ENCODE measurements around the gene GLI3. TPM values are rescaled to one million over a fixed set of nuclear protein-coding genes. Genes with fewer than 3 reads are reported as not detected.

GLI3 gene
- total and polyA plus RNA-seq, 2 of the 8 experiments (the other 6 are each of a cell fraction or from before 2014, with no cell fraction given): 8.0 to 31.1 TPM

DNA sequence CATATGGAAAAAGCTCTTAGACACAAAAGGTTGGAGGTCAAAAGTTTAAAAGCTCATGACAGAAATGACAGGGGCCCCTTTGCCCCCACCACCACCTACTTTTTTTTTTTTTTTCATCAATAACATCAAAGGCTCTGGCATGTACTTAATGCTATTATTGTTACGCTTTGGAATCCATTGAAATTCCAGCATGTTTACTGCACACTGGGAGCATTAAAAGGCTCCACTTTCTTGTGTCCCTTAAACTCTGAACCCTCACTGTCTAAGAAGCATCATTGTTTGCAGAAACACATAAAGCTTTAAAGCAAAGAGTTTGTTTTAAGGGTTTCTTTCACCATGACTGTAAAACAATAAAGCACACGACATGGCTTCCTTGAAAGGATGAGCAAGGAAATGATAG lies 149.4 kb downstream of the GLI3 start:
- H2BK120ac ChIP-seq (replicated peaks; ENCODE audit: low read depth, low read length): no peak overlapping the region
- DNase-seq (ENCODE audit: low read depth in 1 of 2, low spot score in 2 of 2) (no peak), FAIRE-seq (no peak)
- ChIA-PET POLR2A (ENCODE audit: partially characterized antibody) (interaction anchor here (1.3 kb wide), 1 partner anchor 9 kb away, joined by 3 read pairs; no protein-coding TSS in a partner anchor), CTCF (ENCODE audit: partially characterized antibody) (interaction anchor here (0.7 to 2.1 kb wide), 5 partner anchors 13 to 603 kb away, joined by 3 to 10 read pairs (median 5); no protein-coding TSS in a partner anchor)
- H2AK5ac ChIP-seq (ENCODE audit: low read depth, low read length): no peak overlapping the region
- 89% methylated on average over 2 of the region's 2 CpGs; no CpG with 5 or more reads in 1 of the 2 experiments for WGBS, 2 experiments (ENCODE audit: extremely low coverage in 1 of 2, insufficient coverage in 1 of 2, insufficient read length in 1 of 2, insufficient replicate concordance in 2 of 2, low coverage in 1 of 2, low lambda C conversion rate in 2 of 2, missing lambda C conversion rate in 1 of 2)
- no peak overlapping the region for H3K18ac ChIP-seq (ENCODE audit: extremely low read depth, low read length)
- H3K79me1 ChIP-seq (ENCODE audit: low read depth, low read length): no peaks in the 10 kb centered on the region; the same call in 1 of the 2 replicates
- no peak overlapping the region for H4K91ac ChIP-seq (replicated peaks; ENCODE audit: insufficient read length, low read length)
- H3K56ac ChIP-seq (replicated peaks; ENCODE audit: insufficient read length, low read depth, low read length): no peak overlapping the region
- no peak overlapping the region for H3K4me2 ChIP-seq (ENCODE audit: insufficient read depth in 1 of 2, low read depth in 2 of 2, low read length in 2 of 2)
- H3K14ac ChIP-seq (ENCODE audit: insufficient read length): no peak overlapping the region
- peaks cover 36 to 55% (median 49%) of the 10 kb centered on the region in 4 experiments for H3K27me3 ChIP-seq (replicated peaks in 1 of 4; ENCODE audit: control insufficient read depth in 3 of 4, extremely low read depth in 1 of 4, insufficient read depth in 3 of 4, low read length in 3 of 4)
- no peaks in the 10 kb centered on the region for H3K36me3 ChIP-seq (ENCODE audit: control insufficient read depth in 2 of 4, insufficient read depth in 4 of 4, low read length in 3 of 4)
- no peak overlapping the region for H4K5ac ChIP-seq (ENCODE audit: insufficient read length, low read depth, low read length)
- peaks cover 27 to 43% of the 10 kb centered on the region in 2 experiments for H4K20me1 ChIP-seq (replicated peaks in 1 of 2; ENCODE audit: control insufficient read depth in 1 of 2, insufficient read depth in 2 of 2, low read length in 2 of 2)
- H3K4ac ChIP-seq (replicated peaks; ENCODE audit: insufficient read length, low read depth, low read length): no peak overlapping the region
- no peak overlapping the region for H2AFZ ChIP-seq (ENCODE audit: low read length)
- H4K8ac ChIP-seq (ENCODE audit: extremely low read depth, insufficient read depth, low read length): no peak overlapping the region
- H2BK15ac ChIP-seq (ENCODE audit: low read length): no peak overlapping the region
- peaks cover 0 to 10% of the 10 kb centered on the region in 2 experiments; a peak in 1 of 4 replicates for H3K79me2 ChIP-seq (ENCODE audit: control insufficient read depth in 1 of 2, insufficient read depth in 2 of 2, low read length in 2 of 2)
- no peak overlapping the region for H3K9ac ChIP-seq (replicated peaks in 1 of 4; ENCODE audit: extremely low read depth in 1 of 4, low read depth in 3 of 4, low read length in 3 of 4)
- no peak overlapping the region for H3K27ac ChIP-seq (ENCODE audit: low read depth, low read length)
- H3K23ac ChIP-seq (ENCODE audit: insufficient read length): no peak overlapping the region
- H3K4me1 ChIP-seq (replicated peaks in 1 of 4; ENCODE audit: control insufficient read depth in 3 of 4, insufficient read depth in 4 of 4, low read length in 3 of 4): peaks cover 9 to 17% (median 13%) of the 10 kb centered on the region in 4 experiments
- H3K23me2 ChIP-seq (ENCODE audit: low read depth, low read length): no peaks in the 10 kb centered on the region; the same call in 1 of the 2 replicates
- TF ChIP-seq KDM5A (IDR thresholded peaks at IDR 0.05; ENCODE audit: low read length): no peak
- TF ChIP-seq FOSL1 (IDR thresholded peaks at IDR 0.05; ENCODE audit: insufficient read depth, low read depth, low read length): no peak
- TF ChIP-seq, protein P1, sequence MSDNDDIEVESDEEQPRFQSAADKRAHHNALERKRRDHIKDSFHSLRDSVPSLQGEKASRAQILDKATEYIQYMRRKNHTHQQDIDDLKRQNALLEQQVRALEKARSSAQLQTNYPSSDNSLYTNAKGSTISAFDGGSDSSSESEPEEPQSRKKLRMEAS (IDR thresholded peaks at IDR 0.05): no peak
- TF ChIP-seq BRCA1 (IDR thresholded peaks at IDR 0.05; ENCODE audit: low read depth, low read length): no peak
- TF ChIP-seq RAD21 (IDR thresholded peaks at IDR 0.05 in 1 of 2, conservative IDR thresholded peaks at IDR 0.05 in 1 of 2; ENCODE audit: low read depth in 2 of 2, low read length in 2 of 2): no peak
- no peak for TF ChIP-seq CHD1 (IDR thresholded peaks at IDR 0.05; ENCODE audit: low read depth, low read length)
- no peak overlapping the region for H2BK5ac ChIP-seq (ENCODE audit: low read depth, low read length)
- no peaks in the 10 kb centered on the region for H3K9me3 ChIP-seq (ENCODE audit: insufficient read depth in 2 of 2, low read depth in 1 of 2, low read length in 1 of 2)
- H3K4me3 ChIP-seq (ENCODE audit: extremely low read depth in 1 of 4, insufficient read depth in 2 of 4, low read depth in 3 of 4, low read length in 4 of 4): no peak overlapping the region
- H2BK20ac ChIP-seq (ENCODE audit: low read length): no peak overlapping the region
- no peak overlapping the region for H2BK12ac ChIP-seq (ENCODE audit: low read depth, low read length)
